PC-3 (cell line): ENCODE data around the gene CFLAR. TPM values are rescaled to one million over a fixed set of nuclear protein-coding genes. Genes with fewer than 3 reads are reported as not detected.

Experiments
- ATAC-seq: fragments of 200-7000 bp; cut with Tn5 transposase; 2 replicates; pipeline ENCODE4 v1.9.1; 2020; ENCODE audit warnings: mild to moderate bottlenecking, moderate library complexity
- BruUV-seq: library from RNA; stranded (reverse); fragments of 400-500 nt; replicated peaks from 2 replicates; lab custom pipeline; 2021; lab: Mats Ljungman, UMichigan
- CTCF ChIA-PET: fragments of 300-600 bp; sonication (Branson Sonifier 250); formaldehyde crosslinking; loops from one replicate; lab custom pipeline; 2022; ENCODE audit warnings: antibody characterized with exemption; lab: Charles Lee
- POLR2A ChIA-PET: fragments of 300-600 bp; sonication (Branson Sonifier 250); formaldehyde crosslinking; loops from one replicate; lab custom pipeline; 2022; ENCODE audit warnings: antibody characterized with exemption; ENCODE audit not compliant: unreplicated experiment; lab: Charles Lee
- DNase-seq: peaks from one replicate; pipeline ENCODE4 v3.0.0-alpha.2; 2015
- H2AFZ ChIP-seq: fragments of 300-600 bp; sonication (generic); 2 replicates; pipeline ENCODE4 v1.6.0; 2016; ENCODE audit warnings: antibody characterized with exemption, low read length
- H3F3A ChIP-seq: fragments of 300-600 bp; sonication (generic); one replicate; pipeline ENCODE4 v1.6.0; 2017; ENCODE audit warnings: antibody characterized with exemption, low read length, control low read depth, mild to moderate bottlenecking; ENCODE audit not compliant: unreplicated experiment
- H3K27ac ChIP-seq: fragments of 300-600 bp; sonication (generic); 2 replicates; pipeline ENCODE4 v1.5.1; 2016; ENCODE audit warnings: mild to moderate bottlenecking, low read length
- H3K27me3 ChIP-seq: fragments of 300-600 bp; sonication (generic); 2 replicates; pipeline ENCODE4 v1.6.1; 2016; ENCODE audit warnings: low read length, mixed read lengths
- H3K36me3 ChIP-seq: fragments of 300-600 bp; sonication (generic); 2 replicates; pipeline ENCODE4 v1.6.1; 2016; ENCODE audit warnings: low read depth, mixed run types, low read length, mixed read lengths
- H3K4me1 ChIP-seq: fragments of 300-600 bp; sonication (generic); 2 replicates; pipeline ENCODE4 v1.5.1; 2016; ENCODE audit warnings: low read length; ENCODE audit not compliant: insufficient read depth
- H3K4me2 ChIP-seq: fragments of 300-600 bp; sonication (generic); 2 replicates; pipeline ENCODE4 v1.6.0; 2016; ENCODE audit warnings: low read length
- H3K4me3 ChIP-seq: fragments of 300-600 bp; sonication (generic); 2 replicates; pipeline ENCODE4 v1.5.1; 2016; ENCODE audit warnings: mild to moderate bottlenecking, low read length, mixed read lengths
- H3K79me2 ChIP-seq: fragments of 300-600 bp; sonication (generic); 2 replicates; pipeline ENCODE4 v1.6.1; 2017; ENCODE audit warnings: low read length, mixed read lengths
- H3K9ac ChIP-seq: fragments of 300-600 bp; sonication (generic); 2 replicates; pipeline ENCODE4 v1.6.0; 2016; ENCODE audit warnings: mild to moderate bottlenecking, low read length
- H3K9me2 ChIP-seq: fragments of 300-600 bp; sonication (generic); replicated peaks from 2 replicates; pipeline ENCODE4 v1.6.1; 2016; ENCODE audit warnings: mixed run types, low read length, mixed read lengths
- H3K9me3 ChIP-seq: fragments of 300-600 bp; sonication (generic); 2 replicates; pipeline ENCODE4 v1.6.1; 2016; ENCODE audit warnings: low read length, mixed read lengths
- H4K20me1 ChIP-seq: fragments of 300-600 bp; sonication (generic); 2 replicates; pipeline ENCODE4 v1.6.1; 2016; ENCODE audit warnings: low read length, mixed read lengths
- CTCF ChIP-seq: fragments of 300-600 bp; sonication (generic); conservative IDR thresholded peaks from 2 replicates; pipeline ENCODE4 v1.5.1; 2017; ENCODE audit warnings: antibody characterized with exemption, low read depth, mild to moderate bottlenecking, low read length
- EZH2 ChIP-seq: fragments of 300-600 bp; sonication (generic); IDR thresholded peaks from one replicate; pipeline ENCODE4 v1.6.1; 2017; ENCODE audit warnings: antibody characterized with exemption, mild to moderate bottlenecking, low read length; ENCODE audit not compliant: unreplicated experiment
- EZH2phosphoT487 ChIP-seq: fragments of 300-600 bp; sonication (generic); IDR thresholded peaks from 2 replicates; pipeline ENCODE4 v1.6.1; 2018; ENCODE audit warnings: mild to moderate bottlenecking, antibody characterized with exemption, low read length, borderline replicate concordance
- intact Hi-C: fragments of 100-400 bp; cut with micrococcal nuclease; formaldehyde crosslinking; loops from 2 replicates; pipeline ENCODE4 v1.9.0; 2023
- total RNA-seq: library from RNA; depleted of rRNA; stranded (reverse); fragments of >200 nt; gene quantifications from 2 replicates; pipeline ENCODE4 v1.2.3, GENCODE V29; 2014

Gene CFLAR
- total RNA-seq, 1 experiment from 2014 or later = 33.5 TPM

DNA sequence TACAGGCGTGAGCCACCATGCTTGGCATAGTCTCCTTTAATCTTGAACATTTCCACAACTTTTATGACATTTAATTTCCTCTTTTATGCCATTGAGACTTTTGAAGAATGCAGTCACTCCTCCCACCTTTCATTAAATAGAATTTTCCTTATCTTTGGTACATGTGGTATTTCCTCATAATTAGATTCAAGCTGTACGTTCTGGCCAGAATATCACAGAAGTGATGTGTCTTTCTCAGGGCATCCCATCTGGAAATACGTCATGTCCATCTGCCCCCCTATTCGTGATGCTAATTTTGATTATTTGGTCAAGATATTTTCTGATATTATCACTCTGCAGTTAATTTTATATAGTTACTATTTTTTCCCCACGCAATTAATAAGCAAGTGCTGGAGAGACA is 83.9 kb downstream of the CFLAR start:
- no peak overlapping the region for H2AFZ ChIP-seq
- ChIA-PET CTCF (no interaction called here), POLR2A (no interaction called here)
- H3F3A ChIP-seq = no peaks in the 10 kb centered on the region
- no peaks in the 10 kb centered on the region for H4K20me1 ChIP-seq
- H3K4me1 ChIP-seq = no peaks in the 10 kb centered on the region
- H3K27ac ChIP-seq = no peak overlapping the region
- ATAC-seq = no peak
- no peak overlapping the region for H3K4me2 ChIP-seq
- H3K36me3 ChIP-seq = no peaks in the 10 kb centered on the region
- BruUV-seq = no TSS peak
- H3K9me2 ChIP-seq = no peaks in the 10 kb centered on the region
- no peak overlapping the region for H3K9ac ChIP-seq
- no peaks in the 10 kb centered on the region for H3K9me3 ChIP-seq
- intact Hi-C loops = no loop called here
- TF ChIP-seq EZH2phosphoT487 (no peak), EZH2 (no peak), CTCF (no peak)
- H3K79me2 ChIP-seq = no peaks in the 10 kb centered on the region
- H3K4me3 ChIP-seq = no peak overlapping the region
- no peak for DNase-seq
- no peaks in the 10 kb centered on the region for H3K27me3 ChIP-seq

- intact Hi-C loops = no loop called here
- POLR2A ChIA-PET = no interaction called here
- no peak for TF ChIP-seq EZH2phosphoT487
- TF ChIP-seq EZH2 = no peak
- no peak for TF ChIP-seq CTCF
- H3K9me2 ChIP-seq = no peaks in the 10 kb centered on the region
- H3K4me3 ChIP-seq = no peak overlapping the region
- H3K4me2 ChIP-seq = no peak overlapping the region
- no peak overlapping the region for H3K9ac ChIP-seq
- no TSS peak for BruUV-seq
- no peak overlapping the region for H3K27ac ChIP-seq
- H4K20me1 ChIP-seq = no peaks in the 10 kb centered on the region
- ATAC-seq (no peak), DNase-seq (no peak)
- H3K4me1 ChIP-seq = no peaks in the 10 kb centered on the region
- no peaks in the 10 kb centered on the region for H3K36me3 ChIP-seq
- H3F3A ChIP-seq = no peaks in the 10 kb centered on the region
- no peak overlapping the region for H2AFZ ChIP-seq
- CTCF ChIA-PET = no interaction called here
- no peaks in the 10 kb centered on the region for H3K9me3 ChIP-seq
- H3K27me3 ChIP-seq = no peaks in the 10 kb centered on the region
- H3K79me2 ChIP-seq = no peaks in the 10 kb centered on the region
Measured at GRCh38 chr2:201200345-201200744, 84.4 kb downstream of the CFLAR start.

GRCh38 chr2:201201371-201201770 is 85.4 kb downstream of the CFLAR start:
- ATAC-seq (no peak), DNase-seq (no peak)
- Histone ChIP-seq H2AFZ (no peak overlapping the region), H3K4me3 (no peak overlapping the region), H3K27me3 (no peaks in the 10 kb centered on the region), H3K4me2 (no peak overlapping the region), H3K79me2 (no peaks in the 10 kb centered on the region), H3K9me2 (no peaks in the 10 kb centered on the region), H3K36me3 (no peaks in the 10 kb centered on the region), H3K27ac (no peak overlapping the region), H3K9ac (no peak overlapping the region), H3K9me3 (no peaks in the 10 kb centered on the region), H3F3A (no peaks in the 10 kb centered on the region), H4K20me1 (no peaks in the 10 kb centered on the region), H3K4me1 (no peaks in the 10 kb centered on the region)
- intact Hi-C loops = no loop called here
- ChIA-PET CTCF (no interaction called here), POLR2A (interaction anchor here (0.7 kb wide), 1 partner anchor 239 kb away, joined by 3 read pairs; no protein-coding TSS in a partner anchor)
- no TSS peak for BruUV-seq
- TF ChIP-seq EZH2 = no peak
- TF ChIP-seq EZH2phosphoT487 = no peak
- TF ChIP-seq CTCF = no peak
